GM18873 (cell line): ENCODE data around the gene MANEA.
A peak's percentile ranks its signal among the peaks of the same experiment; 100 is the strongest.
"Not testable (repeated sequence)": the region's sequence is repeated elsewhere in the genome, so short reads cannot be mapped to it uniquely, and the experiment has no call there.

Experiments used
- ATAC-seq: cut with Tn5 transposase; IDR thresholded peaks from one replicate; pipeline ENCODE4 v1.9.1; 2021; ENCODE audit warnings: mild to moderate bottlenecking, moderate library complexity, moderate number of reproducible peaks; ENCODE audit not compliant: unreplicated experiment, low FRiP score

The MANEA gene, protein sequence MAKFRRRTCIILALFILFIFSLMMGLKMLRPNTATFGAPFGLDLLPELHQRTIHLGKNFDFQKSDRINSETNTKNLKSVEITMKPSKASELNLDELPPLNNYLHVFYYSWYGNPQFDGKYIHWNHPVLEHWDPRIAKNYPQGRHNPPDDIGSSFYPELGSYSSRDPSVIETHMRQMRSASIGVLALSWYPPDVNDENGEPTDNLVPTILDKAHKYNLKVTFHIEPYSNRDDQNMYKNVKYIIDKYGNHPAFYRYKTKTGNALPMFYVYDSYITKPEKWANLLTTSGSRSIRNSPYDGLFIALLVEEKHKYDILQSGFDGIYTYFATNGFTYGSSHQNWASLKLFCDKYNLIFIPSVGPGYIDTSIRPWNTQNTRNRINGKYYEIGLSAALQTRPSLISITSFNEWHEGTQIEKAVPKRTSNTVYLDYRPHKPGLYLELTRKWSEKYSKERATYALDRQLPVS

DNA sequence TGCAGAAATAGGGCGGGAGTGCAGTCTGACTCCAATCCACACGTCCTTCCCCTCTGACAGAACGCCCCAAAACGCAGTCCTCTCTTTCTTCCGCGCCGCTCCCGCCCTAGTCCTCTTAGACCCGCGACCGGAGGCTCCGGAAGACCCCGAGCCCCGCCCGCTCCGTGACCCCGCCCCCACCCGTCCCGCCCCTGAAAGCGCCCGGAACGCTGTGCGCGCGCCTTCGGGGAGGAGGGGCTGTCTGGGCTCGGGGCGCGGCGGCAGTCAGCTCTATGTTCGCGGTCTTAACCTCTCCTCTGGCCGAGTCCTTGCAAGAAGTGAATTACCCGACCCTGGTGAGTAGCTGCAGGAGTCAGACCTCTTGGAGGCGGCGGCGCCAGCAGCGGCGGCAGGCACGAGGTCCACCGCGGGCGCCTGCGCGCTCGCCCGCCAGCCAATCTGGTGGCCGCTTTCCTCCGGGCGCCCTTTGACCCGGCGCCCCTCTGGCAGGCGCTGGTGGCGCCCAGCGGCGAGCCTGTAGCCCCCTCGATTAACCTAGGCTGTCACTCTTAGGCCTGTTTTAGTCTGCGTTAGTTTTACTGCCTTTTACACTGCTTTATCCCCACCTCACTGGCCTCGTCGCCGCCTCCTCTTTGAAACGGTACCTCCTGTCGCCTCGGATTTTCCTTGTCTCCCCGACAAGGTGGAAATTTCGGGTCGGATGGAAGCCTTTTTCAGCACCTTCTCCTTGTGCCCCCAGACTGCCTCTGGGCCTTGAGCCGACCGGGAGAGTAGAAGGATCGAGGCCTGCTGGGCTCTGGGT lies at the start of gene MANEA:
Gene MANEA, plus strand, starts transcription at position 232 of the 802 bp plus-strand sequence. CDS start 8,905 bp downstream, outside the sequence.
- ATAC-seq, result peak; percentile 61

DNA sequence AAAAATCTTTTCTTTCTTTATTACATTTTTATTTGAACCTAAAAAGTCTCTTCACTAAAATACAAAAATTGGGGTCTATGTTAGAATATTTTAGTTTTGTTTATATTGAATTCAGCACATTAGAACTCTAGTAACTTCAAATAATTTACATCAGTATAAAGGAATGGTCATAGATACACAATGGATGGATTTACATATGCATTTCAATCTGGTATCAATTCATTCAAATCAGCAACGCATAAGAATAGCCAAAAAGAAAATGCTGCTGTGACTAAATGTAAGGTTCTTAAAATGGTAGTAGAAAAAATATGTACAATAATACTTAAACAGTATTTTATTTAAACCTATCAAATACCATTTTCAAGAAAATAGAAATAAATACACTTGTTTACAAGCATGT lies 47.6 kb upstream of the MANEA start:
- no peak for ATAC-seq

DNA sequence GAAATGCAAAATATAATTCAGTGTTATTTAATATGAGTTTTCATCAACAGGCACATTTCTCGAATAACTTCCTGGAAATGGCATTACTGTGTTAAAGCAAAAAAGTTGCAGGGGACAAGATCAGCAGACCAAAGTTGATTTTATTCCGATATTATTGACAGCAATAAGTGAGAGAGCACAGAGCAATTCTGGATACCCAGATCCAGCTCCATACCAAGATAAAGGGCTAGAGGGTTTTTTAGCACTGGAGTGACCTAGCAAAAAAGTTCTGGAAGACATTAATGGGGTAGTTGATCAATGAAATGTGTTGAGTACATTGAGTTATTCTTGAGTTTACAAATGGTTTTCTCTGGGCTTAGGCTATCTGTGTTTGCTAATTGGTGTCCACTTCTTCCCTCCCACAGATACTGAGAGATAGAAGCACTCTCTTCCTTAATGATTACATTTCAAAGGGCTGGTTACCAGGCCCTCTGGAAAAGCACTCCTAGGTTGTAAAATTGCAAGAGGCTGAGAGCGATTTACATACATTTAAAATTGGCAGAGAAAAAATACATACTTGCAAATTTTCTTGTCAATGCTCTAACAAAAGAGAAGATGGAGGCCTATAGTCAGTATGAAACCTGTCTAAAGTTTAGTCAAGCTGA lies 47.0 kb upstream of the MANEA start:
- ATAC-seq, result no peak

DNA sequence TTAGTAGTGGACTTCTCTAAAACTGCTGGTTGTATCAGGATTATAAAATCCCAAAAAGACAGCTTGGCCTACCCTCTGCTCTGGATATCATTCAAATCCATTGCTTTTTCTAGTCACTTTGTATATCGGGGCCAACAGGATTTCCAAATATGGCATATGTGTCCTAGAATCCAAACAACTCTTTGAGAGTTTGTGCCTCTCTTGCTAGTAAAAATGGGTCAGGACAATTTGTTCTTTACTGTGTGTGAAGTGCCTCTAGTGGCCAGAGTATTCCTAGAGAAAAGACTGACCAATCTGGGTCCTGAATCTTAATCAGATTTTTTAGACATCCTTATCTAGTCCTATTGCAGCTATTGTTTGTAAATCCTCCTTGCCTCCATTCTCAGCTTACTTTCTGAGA lies 33.5 kb upstream of the MANEA start:
- no peak for ATAC-seq

DNA sequence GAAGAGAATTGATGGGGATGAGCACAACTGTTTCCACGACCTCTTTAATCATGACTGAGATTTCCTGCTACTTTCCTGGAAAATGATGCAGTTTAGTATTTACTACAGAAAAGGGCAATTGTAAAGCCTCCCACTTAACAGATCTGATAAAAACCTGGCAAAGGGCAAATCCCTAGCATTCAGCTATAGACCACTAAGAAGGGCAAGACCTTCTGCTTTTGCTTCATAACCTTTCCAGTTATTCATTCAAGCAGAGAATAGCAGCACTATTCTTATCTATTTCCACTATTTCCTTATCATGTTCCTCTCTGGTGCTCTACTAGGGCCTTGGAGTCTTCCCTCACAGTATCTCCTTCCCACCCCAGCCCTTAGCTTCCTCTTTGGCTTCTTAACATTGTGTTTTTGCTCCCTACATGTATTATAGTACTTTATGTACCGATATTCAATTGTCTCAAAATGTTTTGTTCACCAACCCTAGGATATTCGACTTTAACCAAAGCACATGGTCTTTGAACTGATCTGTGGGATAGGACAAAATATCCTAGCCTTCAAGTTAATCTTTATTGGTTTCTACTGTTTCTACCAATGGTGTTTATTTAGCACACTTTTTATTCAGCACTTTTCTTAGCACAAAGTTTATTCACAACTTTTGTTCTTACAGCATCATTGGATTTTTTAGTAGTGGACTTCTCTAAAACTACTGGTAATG lies 32.7 kb upstream of the MANEA start:
- no peak for ATAC-seq

DNA sequence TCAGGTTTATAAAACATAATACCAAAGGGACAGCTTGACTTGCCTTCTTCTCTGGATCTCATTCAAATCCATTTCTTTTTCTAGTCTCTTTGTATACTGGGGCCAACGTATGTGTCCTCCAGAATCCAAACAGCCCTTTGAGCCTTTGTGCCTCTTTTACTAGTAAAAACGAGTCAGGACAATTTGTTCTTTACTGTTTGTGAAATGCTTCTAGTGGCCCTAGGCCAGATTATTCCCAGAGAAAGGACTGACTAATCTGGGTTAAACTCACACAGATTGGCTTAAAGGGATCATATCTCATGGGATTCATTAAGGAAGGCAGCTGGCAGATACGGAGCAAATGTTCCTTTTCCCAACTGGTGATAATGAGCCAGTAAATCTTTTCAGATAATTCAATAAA lies 32.1 kb upstream of the MANEA start:
- no peak for ATAC-seq

DNA sequence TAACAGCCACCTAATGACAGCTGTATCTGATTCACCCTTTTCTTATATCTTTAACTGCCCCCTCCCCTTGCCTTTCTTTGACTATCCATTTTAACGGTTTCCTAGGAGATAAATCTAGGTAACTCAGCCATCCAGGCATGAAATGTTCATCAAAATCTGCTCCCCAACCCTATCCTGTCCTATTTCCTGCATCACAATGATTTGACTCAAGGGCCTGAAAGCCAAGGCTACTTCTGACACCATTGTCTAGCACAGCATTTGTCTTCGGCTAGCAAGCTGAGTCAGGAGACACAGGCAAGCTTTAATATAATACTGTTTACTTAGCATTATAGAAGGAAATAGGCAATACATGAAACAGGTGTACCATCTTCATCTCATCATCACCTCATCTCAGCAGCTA lies 31.6 kb upstream of the MANEA start:
- ATAC-seq, result no peak

DNA sequence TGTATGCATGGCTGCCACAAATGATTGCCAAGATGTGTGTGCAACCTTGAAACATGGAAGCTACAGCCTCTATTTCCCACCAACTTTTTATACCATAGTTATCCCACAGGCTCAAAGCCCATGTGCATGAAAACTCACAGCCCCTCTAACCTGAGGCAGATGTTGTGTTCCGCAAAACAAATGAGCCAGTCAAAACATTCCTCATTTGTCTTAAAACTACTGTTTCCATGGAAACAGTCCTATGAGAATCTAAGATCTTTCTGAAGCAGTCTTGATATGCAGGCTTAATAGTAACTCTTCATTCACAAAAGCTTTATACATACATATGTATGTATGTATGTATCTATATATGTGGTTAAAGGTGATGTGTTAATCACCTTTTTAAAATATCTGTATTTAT lies 31.2 kb upstream of the MANEA start:
- ATAC-seq, result no peak

DNA sequence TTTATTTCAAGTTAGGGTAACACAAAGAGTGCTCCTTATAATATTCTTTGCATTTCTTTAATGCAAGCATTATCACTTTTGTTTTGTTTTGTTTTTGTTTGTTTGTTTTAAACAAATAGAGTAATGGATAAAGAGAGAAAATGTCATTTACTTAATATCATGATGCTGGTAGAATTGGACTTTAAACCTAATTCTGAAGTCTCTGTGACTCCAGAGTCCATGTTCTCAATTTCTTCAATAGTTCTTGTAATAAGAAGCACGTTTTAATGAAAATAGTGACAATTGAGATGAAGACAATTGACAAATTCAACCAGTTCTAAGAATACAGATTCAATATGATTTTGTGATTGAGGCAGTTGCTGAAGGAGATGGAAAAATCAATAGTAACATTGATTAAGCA lies 30.3 kb upstream of the MANEA start:
- ATAC-seq, result no peak

DNA sequence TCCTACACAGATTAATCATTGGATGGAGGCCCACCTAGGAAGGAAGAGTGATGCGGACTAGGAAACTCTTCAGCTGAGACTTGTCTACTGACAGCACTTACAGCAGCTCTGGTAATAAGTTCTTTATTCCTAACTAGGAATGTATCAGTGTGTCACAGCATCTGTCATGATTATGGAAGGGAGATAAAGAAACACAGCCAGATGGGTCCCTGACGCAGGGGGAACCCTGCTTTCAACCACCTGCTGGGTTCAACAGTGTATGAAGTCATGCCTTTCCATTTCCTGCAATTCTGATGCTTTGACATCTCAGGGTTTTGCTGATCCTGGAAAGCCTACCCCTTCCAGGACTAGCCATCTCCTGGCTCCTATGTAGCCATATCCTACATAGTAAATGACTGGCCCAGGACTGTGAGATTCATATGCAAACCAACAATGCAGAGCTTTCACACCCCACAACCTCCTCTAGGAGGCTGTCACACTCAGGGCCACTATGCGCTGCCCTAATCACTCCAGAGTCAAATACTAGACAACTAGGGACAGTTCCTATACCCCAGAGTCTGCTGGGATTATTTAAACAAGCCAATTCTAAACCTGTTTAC lies 29.0 kb upstream of the MANEA start:
- no peak for ATAC-seq

DNA sequence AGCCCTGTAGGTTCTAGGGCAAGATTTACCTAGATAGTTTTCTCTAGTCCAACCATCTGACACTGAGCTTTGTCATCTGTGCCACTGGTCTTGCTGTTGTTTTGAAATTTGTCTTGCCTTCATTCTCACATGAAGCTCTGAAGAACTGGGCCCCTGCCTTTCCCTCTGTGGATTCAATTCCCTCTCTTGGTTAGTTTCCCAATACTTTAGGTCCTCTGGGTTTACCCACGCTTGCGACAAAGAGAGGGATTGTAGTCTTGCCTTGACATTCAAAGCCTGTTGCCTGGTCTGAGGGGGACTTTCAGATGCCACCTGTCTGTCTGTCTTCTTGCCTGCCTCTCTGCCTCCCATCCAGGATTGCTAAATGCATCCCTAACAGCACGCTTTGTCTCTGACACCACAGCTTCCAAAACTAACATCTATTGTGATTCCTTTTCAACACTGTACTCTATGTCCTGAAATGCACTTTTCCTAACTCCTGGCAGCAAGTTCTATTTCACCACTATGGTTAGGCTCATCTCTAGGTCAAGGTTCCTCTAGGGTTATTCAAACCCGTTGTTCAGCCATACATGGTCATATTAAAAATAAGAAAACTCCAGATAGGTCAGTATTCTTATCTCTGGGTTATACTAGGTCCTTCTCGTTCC lies 25.5 kb upstream of the MANEA start:
- no peak for ATAC-seq

DNA sequence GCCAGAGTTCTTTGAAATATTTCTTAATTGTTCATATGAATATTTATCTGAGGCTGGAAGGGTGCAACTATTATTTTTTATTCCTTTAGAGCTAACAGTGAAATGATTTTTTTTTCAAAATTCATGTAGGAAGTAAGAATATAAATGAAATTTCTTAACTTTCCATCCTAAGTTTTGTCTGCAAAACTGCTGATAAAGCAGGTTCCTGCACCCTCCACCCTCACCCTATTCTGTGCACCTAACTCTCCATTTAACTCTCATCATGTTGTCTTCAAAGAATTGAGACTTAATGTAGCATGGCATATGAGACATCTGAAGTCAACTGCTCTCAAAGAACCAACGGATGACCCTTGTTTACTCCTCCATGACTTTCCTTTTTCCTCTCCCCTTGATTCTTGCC lies 23.5 kb upstream of the MANEA start:
- no peak for ATAC-seq

DNA sequence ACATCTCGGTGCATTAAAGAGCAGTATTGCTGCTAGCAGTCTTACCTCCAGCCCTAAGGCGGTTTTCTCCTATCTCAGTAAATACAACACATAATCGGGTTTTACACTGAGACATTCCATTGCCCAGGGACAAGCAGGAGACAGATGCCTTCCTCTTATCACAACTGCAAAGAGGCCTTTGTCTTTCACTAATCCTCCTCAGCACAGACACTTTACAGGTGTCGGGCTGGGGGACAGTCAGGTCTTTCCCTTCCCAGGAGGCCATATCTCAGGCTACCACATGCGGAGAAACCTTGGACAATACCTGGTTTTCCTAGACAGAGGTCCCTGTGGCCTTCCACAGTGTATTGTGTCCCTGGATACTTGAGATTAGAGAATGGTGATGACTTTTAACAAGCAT lies 16.4 kb upstream of the MANEA start:
- not testable (repeated sequence) for ATAC-seq

DNA sequence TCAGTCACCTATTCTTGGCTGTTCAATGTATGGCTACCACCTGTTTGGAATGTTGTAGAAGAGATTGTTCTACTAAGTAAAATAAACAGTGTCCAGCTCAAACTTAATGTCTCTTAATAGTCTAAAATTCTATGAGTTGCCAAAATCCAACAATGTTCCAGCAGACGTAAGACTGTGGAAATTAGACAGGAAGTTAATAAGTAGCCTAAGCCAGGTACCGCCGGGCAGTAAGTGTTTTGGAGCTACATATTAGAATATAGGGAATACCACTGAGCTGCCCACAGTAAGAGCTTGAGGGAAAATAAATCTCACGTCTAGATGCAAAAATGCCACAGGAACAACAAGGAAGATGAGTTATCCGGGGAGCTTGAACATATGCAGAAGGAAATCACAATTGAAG lies 7.8 kb upstream of the MANEA start:
- no peak for ATAC-seq

DNA sequence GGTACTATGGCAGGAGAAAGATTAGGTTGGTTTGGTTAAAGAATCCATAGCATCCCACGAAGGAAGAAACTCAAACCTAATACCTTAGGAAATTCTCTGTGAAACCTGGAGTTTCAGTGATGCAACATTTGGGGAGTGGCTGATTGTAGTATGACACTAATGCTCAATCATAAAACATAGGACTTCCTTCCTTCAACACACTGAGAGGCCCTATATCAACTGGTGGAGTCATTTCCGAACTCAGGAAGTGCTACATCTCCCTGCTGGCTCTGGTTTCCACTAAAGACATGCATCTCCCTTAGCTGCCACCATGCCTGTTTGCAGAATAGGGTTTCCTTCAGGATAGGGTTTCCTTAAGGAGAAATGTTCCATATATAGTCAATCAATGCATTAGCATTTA lies 5.2 kb upstream of the MANEA start:
- ATAC-seq, result no peak

DNA sequence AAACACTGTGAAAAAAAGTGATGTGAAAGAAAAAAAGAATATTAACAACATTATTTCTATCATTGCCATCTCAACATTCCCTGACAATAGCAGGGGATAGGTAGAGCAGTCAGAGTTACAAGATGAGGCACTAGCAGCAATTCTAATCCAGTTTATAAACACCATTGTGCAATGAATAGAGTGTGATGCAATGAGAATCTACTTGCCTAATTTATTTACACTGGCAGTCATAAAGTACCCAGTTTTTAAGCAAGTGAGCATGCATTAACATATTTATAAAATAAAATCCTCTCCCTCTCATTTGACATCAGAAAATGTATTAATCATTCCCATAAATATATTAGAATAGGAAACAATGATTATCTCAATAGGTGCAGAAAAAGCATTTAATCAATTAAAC lies 2.5 kb upstream of the MANEA start:
- no peak for ATAC-seq

DNA sequence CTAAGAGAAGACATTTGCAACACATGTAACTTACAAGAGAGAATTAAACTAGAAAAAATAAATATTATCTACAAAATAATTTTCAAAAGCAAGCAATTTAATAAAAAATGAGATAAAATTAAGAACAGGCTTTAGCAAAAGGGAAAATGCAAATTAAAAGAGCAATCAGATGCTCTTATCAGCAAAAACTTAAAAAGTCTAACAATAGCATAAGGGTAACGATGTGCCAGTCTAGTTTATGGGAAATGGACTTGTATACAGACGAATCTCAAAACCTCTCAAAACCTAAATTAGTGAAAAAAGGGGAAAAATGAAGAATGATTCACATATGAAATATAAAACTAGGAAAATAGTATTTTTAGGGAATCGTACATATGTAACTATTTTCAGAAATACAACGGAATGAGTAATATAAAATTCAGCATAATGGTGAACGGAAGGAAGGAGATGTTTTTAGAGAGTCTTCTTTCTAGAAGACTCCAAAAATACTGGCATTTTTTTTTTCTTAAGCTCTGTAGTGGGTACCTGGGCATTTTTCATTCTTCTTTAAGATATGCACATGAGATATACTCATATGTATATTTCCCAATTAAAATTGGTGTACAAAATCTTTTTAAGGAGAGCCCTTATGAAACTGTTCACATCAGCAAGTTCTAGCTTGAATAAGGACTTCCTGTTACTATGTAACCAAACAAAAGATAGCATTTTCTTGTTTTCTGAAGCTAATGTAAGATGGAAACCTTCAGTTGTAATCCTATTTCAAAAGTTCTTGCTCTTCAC lies 927 bp upstream of the MANEA start:
- ATAC-seq, result no peak

DNA sequence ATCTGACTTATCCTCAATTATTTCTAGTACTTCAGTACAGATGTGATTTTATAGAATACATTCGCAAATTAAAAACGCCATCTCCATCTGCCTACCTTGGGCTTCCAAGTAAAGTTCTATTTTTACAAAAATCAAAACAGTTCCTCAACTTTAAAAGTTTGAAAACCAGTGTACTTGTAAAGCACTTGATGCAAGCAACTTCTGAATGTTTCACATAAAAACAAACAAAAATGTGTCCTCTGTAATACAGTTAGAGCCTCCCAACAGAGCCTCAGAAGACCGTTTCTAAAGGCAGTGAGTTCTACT lies 384 bp upstream of the MANEA start:
- no peak for ATAC-seq

DNA sequence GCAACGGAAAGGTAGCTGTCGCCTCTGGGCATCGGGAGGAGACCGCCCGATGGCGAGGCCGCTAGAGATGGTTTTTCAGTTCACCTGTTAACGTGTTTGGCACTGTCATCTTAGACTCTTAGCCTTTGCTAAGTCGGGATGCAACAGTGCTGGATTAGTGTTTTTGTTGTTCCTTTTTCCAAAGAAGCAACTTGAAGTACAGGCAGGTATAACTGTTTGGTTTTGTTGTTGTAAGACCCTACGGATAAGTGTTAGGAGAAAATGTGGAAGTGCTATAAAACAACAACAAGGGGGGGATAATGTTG lies 723 bp downstream of the MANEA start:
- peak; percentile 10 for ATAC-seq
